ENCODE measurements around the gene TTR. TPM values are rescaled to one million over a fixed set of nuclear protein-coding genes. Genes with fewer than 3 reads are reported as not detected.

TTR gene
- total and polyA plus RNA-seq, 4 donors, result 295 to 4,751 (median 926) TPM

DNA sequence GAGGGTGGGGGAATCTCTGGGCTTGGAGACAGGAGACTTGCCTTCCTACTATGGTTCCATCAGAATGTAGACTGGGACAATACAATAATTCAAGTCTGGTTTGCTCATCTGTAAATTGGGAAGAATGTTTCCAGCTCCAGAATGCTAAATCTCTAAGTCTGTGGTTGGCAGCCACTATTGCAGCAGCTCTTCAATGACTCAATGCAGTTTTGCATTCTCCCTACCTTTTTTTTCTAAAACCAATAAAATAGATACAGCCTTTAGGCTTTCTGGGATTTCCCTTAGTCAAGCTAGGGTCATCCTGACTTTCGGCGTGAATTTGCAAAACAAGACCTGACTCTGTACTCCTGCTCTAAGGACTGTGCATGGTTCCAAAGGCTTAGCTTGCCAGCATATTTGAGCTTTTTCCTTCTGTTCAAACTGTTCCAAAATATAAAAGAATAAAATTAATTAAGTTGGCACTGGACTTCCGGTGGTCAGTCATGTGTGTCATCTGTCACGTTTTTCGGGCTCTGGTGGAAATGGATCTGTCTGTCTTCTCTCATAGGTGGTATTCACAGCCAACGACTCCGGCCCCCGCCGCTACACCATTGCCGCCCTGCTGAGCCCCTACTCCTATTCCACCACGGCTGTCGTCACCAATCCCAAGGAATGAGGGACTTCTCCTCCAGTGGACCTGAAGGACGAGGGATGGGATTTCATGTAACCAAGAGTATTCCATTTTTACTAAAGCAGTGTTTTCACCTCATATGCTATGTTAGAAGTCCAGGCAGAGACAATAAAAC lies 6.5 kb downstream of the TTR start:
- Histone ChIP-seq H3K4me1 (ENCODE audit: control insufficient read depth in 4 of 4, insufficient read depth in 4 of 4, low read length in 3 of 4) (peaks cover 0 to 33% (median 18%) of the 10 kb centered on the region in 4 donors), H3K27me3 (ENCODE audit: control insufficient read depth in 4 of 4, insufficient read depth in 4 of 4, low read length in 3 of 4) (no peaks in the 10 kb centered on the region), H3K9me3 (ENCODE audit: control insufficient read depth in 4 of 4, low read length in 3 of 4) (no peaks in the 10 kb centered on the region), H3K9ac (ENCODE audit: low read depth in 1 of 2, low read length in 2 of 2) (no peak overlapping the region), H3K36me3 (ENCODE audit: control insufficient read depth in 4 of 4, insufficient read depth in 3 of 4, low read depth in 1 of 4, low read length in 3 of 4) (peaks cover 6 to 44% (median 23%) of the 10 kb centered on the region in 4 donors), H3K4me3 (ENCODE audit: low read depth in 1 of 3, low read length in 3 of 3) (no peak overlapping the region), H3K27ac (ENCODE audit: low read depth in 1 of 2, low read length in 2 of 2) (no peak overlapping the region)
- WGBS, result 92% methylated on average over 13 of the region's 13 CpGs
- no peak for DNase-seq (ENCODE audit: low spot score)
- TF ChIP-seq, protein P1, sequence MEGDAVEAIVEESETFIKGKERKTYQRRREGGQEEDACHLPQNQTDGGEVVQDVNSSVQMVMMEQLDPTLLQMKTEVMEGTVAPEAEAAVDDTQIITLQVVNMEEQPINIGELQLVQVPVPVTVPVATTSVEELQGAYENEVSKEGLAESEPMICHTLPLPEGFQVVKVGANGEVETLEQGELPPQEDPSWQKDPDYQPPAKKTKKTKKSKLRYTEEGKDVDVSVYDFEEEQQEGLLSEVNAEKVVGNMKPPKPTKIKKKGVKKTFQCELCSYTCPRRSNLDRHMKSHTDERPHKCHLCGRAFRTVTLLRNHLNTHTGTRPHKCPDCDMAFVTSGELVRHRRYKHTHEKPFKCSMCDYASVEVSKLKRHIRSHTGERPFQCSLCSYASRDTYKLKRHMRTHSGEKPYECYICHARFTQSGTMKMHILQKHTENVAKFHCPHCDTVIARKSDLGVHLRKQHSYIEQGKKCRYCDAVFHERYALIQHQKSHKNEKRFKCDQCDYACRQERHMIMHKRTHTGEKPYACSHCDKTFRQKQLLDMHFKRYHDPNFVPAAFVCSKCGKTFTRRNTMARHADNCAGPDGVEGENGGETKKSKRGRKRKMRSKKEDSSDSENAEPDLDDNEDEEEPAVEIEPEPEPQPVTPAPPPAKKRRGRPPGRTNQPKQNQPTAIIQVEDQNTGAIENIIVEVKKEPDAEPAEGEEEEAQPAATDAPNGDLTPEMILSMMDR (IDR thresholded peaks at IDR 0.05; ENCODE audit: low read depth, low read length, missing input control), result no peak
- TF ChIP-seq, protein P2, sequence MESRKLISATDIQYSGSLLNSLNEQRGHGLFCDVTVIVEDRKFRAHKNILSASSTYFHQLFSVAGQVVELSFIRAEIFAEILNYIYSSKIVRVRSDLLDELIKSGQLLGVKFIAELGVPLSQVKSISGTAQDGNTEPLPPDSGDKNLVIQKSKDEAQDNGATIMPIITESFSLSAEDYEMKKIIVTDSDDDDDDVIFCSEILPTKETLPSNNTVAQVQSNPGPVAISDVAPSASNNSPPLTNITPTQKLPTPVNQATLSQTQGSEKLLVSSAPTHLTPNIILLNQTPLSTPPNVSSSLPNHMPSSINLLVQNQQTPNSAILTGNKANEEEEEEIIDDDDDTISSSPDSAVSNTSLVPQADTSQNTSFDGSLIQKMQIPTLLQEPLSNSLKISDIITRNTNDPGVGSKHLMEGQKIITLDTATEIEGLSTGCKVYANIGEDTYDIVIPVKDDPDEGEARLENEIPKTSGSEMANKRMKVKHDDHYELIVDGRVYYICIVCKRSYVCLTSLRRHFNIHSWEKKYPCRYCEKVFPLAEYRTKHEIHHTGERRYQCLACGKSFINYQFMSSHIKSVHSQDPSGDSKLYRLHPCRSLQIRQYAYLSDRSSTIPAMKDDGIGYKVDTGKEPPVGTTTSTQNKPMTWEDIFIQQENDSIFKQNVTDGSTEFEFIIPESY (IDR thresholded peaks at IDR 0.05), result no peak
- TF ChIP-seq HNF4A (conservative IDR thresholded peaks at IDR 0.05) (no peak), TAF1 (conservative IDR thresholded peaks at IDR 0.05) (no peak), HNF4G (IDR thresholded peaks at IDR 0.05) (no peak), YY1 (IDR thresholded peaks at IDR 0.05) (no peak), NR2F2 (IDR thresholded peaks at IDR 0.05) (no peak), FOXA2 (IDR thresholded peaks at IDR 0.05) (no peak), EGR1 (IDR thresholded peaks at IDR 0.05; ENCODE audit: low read depth in 2 of 2) (no peak)
- TF ChIP-seq, protein P3, sequence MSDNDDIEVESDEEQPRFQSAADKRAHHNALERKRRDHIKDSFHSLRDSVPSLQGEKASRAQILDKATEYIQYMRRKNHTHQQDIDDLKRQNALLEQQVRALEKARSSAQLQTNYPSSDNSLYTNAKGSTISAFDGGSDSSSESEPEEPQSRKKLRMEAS (IDR thresholded peaks at IDR 0.05), result no peak

DNA sequence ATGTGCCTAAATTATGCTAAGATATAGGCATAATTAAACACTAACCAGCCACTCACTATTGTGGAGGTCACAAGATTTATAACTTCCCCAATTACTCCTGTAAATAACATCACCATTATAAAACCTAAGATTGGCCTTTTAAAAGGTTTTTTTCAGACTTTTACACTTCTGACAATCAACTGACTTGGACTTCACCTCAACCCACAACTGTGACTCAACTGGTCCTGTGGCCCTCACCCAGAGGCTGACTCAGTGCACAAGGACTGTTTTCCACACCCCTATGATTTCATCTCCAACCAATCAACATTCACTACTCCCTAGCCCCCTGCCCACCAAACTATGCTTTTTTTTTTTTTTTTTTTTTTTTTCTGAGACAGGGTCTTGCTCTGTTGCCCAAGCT lies 11.6 kb downstream of the TTR start:
- Histone ChIP-seq H3K9ac (ENCODE audit: low read depth in 1 of 2, low read length in 2 of 2) (no peak overlapping the region), H3K27me3 (ENCODE audit: control insufficient read depth in 4 of 4, insufficient read depth in 4 of 4, low read length in 3 of 4) (no peaks in the 10 kb centered on the region), H3K4me1 (ENCODE audit: control insufficient read depth in 4 of 4, insufficient read depth in 4 of 4, low read length in 3 of 4) (peaks cover 0 to 10% (median 6%) of the 10 kb centered on the region in 4 donors), H3K9me3 (ENCODE audit: control insufficient read depth in 4 of 4, low read length in 3 of 4) (no peaks in the 10 kb centered on the region), H3K36me3 (ENCODE audit: control insufficient read depth in 4 of 4, insufficient read depth in 3 of 4, low read depth in 1 of 4, low read length in 3 of 4) (peaks cover 5 to 20% (median 6%) of the 10 kb centered on the region in 4 donors), H3K4me3 (ENCODE audit: low read depth in 1 of 3, low read length in 3 of 3) (no peak overlapping the region), H3K27ac (ENCODE audit: low read depth in 1 of 2, low read length in 2 of 2) (no peak overlapping the region)
- DNase-seq (ENCODE audit: low spot score), result no peak
- TF ChIP-seq JUND (IDR thresholded peaks at IDR 0.05) (no peak), HNF4G (IDR thresholded peaks at IDR 0.05) (no peak), GABPA (IDR thresholded peaks at IDR 0.05 in 1 of 2, conservative IDR thresholded peaks at IDR 0.05 in 1 of 2) (no peak), RXRA (IDR thresholded peaks at IDR 0.05) (no peak), YY1 (IDR thresholded peaks at IDR 0.05) (no peak), SP1 (IDR thresholded peaks at IDR 0.05) (no peak), FOXA1 (IDR thresholded peaks at IDR 0.05) (no peak), HNF4A (conservative IDR thresholded peaks at IDR 0.05) (no peak), EGR1 (IDR thresholded peaks at IDR 0.05; ENCODE audit: low read depth in 2 of 2) (no peak), NR2F2 (IDR thresholded peaks at IDR 0.05) (no peak), FOXA2 (IDR thresholded peaks at IDR 0.05) (no peak), TAF1 (conservative IDR thresholded peaks at IDR 0.05) (no peak), RAD21 (IDR thresholded peaks at IDR 0.05) (no peak)
- TF ChIP-seq, protein P2 (IDR thresholded peaks at IDR 0.05), result no peak
- TF ChIP-seq, protein P4, sequence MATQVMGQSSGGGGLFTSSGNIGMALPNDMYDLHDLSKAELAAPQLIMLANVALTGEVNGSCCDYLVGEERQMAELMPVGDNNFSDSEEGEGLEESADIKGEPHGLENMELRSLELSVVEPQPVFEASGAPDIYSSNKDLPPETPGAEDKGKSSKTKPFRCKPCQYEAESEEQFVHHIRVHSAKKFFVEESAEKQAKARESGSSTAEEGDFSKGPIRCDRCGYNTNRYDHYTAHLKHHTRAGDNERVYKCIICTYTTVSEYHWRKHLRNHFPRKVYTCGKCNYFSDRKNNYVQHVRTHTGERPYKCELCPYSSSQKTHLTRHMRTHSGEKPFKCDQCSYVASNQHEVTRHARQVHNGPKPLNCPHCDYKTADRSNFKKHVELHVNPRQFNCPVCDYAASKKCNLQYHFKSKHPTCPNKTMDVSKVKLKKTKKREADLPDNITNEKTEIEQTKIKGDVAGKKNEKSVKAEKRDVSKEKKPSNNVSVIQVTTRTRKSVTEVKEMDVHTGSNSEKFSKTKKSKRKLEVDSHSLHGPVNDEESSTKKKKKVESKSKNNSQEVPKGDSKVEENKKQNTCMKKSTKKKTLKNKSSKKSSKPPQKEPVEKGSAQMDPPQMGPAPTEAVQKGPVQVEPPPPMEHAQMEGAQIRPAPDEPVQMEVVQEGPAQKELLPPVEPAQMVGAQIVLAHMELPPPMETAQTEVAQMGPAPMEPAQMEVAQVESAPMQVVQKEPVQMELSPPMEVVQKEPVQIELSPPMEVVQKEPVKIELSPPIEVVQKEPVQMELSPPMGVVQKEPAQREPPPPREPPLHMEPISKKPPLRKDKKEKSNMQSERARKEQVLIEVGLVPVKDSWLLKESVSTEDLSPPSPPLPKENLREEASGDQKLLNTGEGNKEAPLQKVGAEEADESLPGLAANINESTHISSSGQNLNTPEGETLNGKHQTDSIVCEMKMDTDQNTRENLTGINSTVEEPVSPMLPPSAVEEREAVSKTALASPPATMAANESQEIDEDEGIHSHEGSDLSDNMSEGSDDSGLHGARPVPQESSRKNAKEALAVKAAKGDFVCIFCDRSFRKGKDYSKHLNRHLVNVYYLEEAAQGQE (IDR thresholded peaks at IDR 0.05), result no peak
- TF ChIP-seq, protein P1 (IDR thresholded peaks at IDR 0.05; ENCODE audit: low read depth, low read length, missing input control), result no peak
- TF ChIP-seq, protein P3 (IDR thresholded peaks at IDR 0.05), result no peak
